MM.1S (cell line): Measurements from ENCODE around the gene CADPS.

Source experiments
- DNase-seq: peaks from one replicate; pipeline ENCODE4 v3.0.0-alpha.2; 2015
- H2AFZ ChIP-seq: fragments of 300-600 bp; sonication (generic); 2 replicates; pipeline ENCODE4 v1.6.0; 2016; ENCODE audit warnings: antibody characterized with exemption, low read length
- H3F3A ChIP-seq: fragments of 300-600 bp; sonication (generic); 2 replicates; pipeline ENCODE4 v1.6.1; 2016; ENCODE audit warnings: mild to moderate bottlenecking, antibody characterized with exemption, low read length, moderate library complexity, mixed read lengths; ENCODE audit not compliant: insufficient read depth
- H3K27ac ChIP-seq: fragments of 300-600 bp; sonication (generic); 2 replicates; pipeline ENCODE4 v1.5.1; 2016; ENCODE audit warnings: mild to moderate bottlenecking, low read length
- H3K27me3 ChIP-seq: fragments of 300-600 bp; sonication (generic); replicated peaks from 2 replicates; pipeline ENCODE4 v1.6.0; 2016; ENCODE audit warnings: low read length; ENCODE audit not compliant: insufficient read depth
- H3K36me3 ChIP-seq: fragments of 300-600 bp; sonication (generic); replicated peaks from 2 replicates; pipeline ENCODE4 v1.6.1; 2016; ENCODE audit warnings: mild to moderate bottlenecking, low read length, mixed read lengths; ENCODE audit not compliant: insufficient read depth
- H3K4me1 ChIP-seq: fragments of 300-600 bp; sonication (generic); 2 replicates; pipeline ENCODE4 v1.6.1; 2016; ENCODE audit warnings: low read length, mixed read lengths
- H3K4me2 ChIP-seq: fragments of 300-600 bp; sonication (generic); 2 replicates; pipeline ENCODE4 v1.6.0; 2016; ENCODE audit warnings: low read depth, low read length
- H3K4me3 ChIP-seq: fragments of 300-600 bp; sonication (generic); 2 replicates; pipeline ENCODE4 v1.5.1; 2016; ENCODE audit warnings: low read length, mixed read lengths
- H3K79me2 ChIP-seq: fragments of 300-600 bp; sonication (generic); 2 replicates; pipeline ENCODE4 v1.6.1; 2016; ENCODE audit warnings: mixed run types, low read length, mixed read lengths
- H3K9ac ChIP-seq: fragments of 300-600 bp; sonication (generic); 2 replicates; pipeline ENCODE4 v1.6.1; 2016; ENCODE audit warnings: low read length, mixed read lengths
- H3K9me2 ChIP-seq: fragments of 300-600 bp; sonication (generic); replicated peaks from 2 replicates; pipeline ENCODE4 v1.6.1; 2016; ENCODE audit warnings: mild to moderate bottlenecking, low read length, mixed read lengths; ENCODE audit not compliant: insufficient read depth
- H3K9me3 ChIP-seq: fragments of 300-600 bp; sonication (generic); replicated peaks from 2 replicates; pipeline ENCODE4 v1.6.1; 2016; ENCODE audit warnings: mild to moderate bottlenecking, low read length, mixed read lengths; ENCODE audit not compliant: insufficient read depth
- H4K20me1 ChIP-seq: fragments of 300-600 bp; sonication (generic); 2 replicates; pipeline ENCODE4 v1.6.1; 2016; ENCODE audit warnings: mild to moderate bottlenecking, low read length, moderate library complexity, mixed read lengths; ENCODE audit not compliant: insufficient read depth
- CTCF ChIP-seq: fragments of 300-600 bp; sonication (generic); IDR thresholded peaks from 2 replicates; pipeline ENCODE4 v1.5.1; 2016; ENCODE audit warnings: antibody characterized with exemption, low read length, mixed read lengths
- EZH2 ChIP-seq: fragments of 300-600 bp; sonication (generic); optimal IDR thresholded peaks from 2 replicates; pipeline ENCODE3; 2017; ENCODE audit warnings: low read depth, mild to moderate bottlenecking, antibody characterized with exemption, low read length, mixed read lengths
- EZH2phosphoT487 ChIP-seq: fragments of 300-600 bp; sonication (generic); IDR thresholded peaks from 2 replicates; pipeline ENCODE4 v1.6.1; 2018; ENCODE audit warnings: antibody characterized with exemption, low read length

Gene CADPS

GRCh38 chr3:62368290-62368704 is 506.9 kb downstream of the CADPS start:
- Histone ChIP-seq H3K9ac (no peak overlapping the region), H3K9me2 (no peaks in the 10 kb centered on the region), H3K79me2 (no peaks in the 10 kb centered on the region), H4K20me1 (no peaks in the 10 kb centered on the region), H3K9me3 (no peaks in the 10 kb centered on the region), H3F3A (no peaks in the 10 kb centered on the region), H3K4me2 (no peak overlapping the region), H3K4me1 (no peaks in the 10 kb centered on the region), H3K36me3 (no peaks in the 10 kb centered on the region), H3K4me3 (no peak overlapping the region), H2AFZ (no peak overlapping the region), H3K27me3 (no peaks in the 10 kb centered on the region), H3K27ac (no peak overlapping the region)
- TF ChIP-seq EZH2 (no peak), EZH2phosphoT487 (no peak), CTCF (no peak)
- no peak for DNase-seq

- no peak overlapping the region for H2AFZ ChIP-seq
- H3K36me3 ChIP-seq = no peaks in the 10 kb centered on the region
- no peaks in the 10 kb centered on the region for H3K9me3 ChIP-seq
- no peak for DNase-seq
- no peak overlapping the region for H3K4me2 ChIP-seq
- H3K4me1 ChIP-seq = no peaks in the 10 kb centered on the region
- no peaks in the 10 kb centered on the region for H3K9me2 ChIP-seq
- H3K9ac ChIP-seq = no peak overlapping the region
- H3K4me3 ChIP-seq = no peak overlapping the region
- no peaks in the 10 kb centered on the region for H3F3A ChIP-seq
- no peak overlapping the region for H3K27ac ChIP-seq
- no peaks in the 10 kb centered on the region for H4K20me1 ChIP-seq
- no peaks in the 10 kb centered on the region for H3K27me3 ChIP-seq
- no peak for TF ChIP-seq CTCF
- no peak for TF ChIP-seq EZH2
- no peak for TF ChIP-seq EZH2phosphoT487
- no peaks in the 10 kb centered on the region for H3K79me2 ChIP-seq
Observed at GRCh38 chr3:62367763-62368195, 507.4 kb downstream of the CADPS start.

GRCh38 chr3:62366126-62366484 is 509.1 kb downstream of the CADPS start:
- Histone ChIP-seq H3K9me2 (no peaks in the 10 kb centered on the region), H3K27me3 (no peaks in the 10 kb centered on the region), H3F3A (no peaks in the 10 kb centered on the region), H3K9ac (no peak overlapping the region), H3K4me3 (no peak overlapping the region), H3K36me3 (no peaks in the 10 kb centered on the region), H3K4me2 (no peak overlapping the region), H3K27ac (no peak overlapping the region), H2AFZ (no peak overlapping the region), H3K79me2 (no peaks in the 10 kb centered on the region), H4K20me1 (no peaks in the 10 kb centered on the region), H3K9me3 (no peaks in the 10 kb centered on the region), H3K4me1 (0 out of 2 replicates have a peak, but pooled peaks cover 3% of the 10 kb centered on the region)
- TF ChIP-seq EZH2phosphoT487 (no peak), EZH2 (no peak), CTCF (no peak)
- DNase-seq = no peak
